EH (cell line): ENCODE measurements around the gene SCFD1.
"Not testable (repeated sequence)": the region's sequence is repeated elsewhere in the genome, so short reads cannot be mapped to it uniquely, and the experiment has no call there.

Source experiments
- DNase-seq: peaks from one replicate; pipeline ENCODE4 v3.0.0-alpha.2; 2015; ENCODE audit warnings: low read depth

The SCFD1 gene

DNA sequence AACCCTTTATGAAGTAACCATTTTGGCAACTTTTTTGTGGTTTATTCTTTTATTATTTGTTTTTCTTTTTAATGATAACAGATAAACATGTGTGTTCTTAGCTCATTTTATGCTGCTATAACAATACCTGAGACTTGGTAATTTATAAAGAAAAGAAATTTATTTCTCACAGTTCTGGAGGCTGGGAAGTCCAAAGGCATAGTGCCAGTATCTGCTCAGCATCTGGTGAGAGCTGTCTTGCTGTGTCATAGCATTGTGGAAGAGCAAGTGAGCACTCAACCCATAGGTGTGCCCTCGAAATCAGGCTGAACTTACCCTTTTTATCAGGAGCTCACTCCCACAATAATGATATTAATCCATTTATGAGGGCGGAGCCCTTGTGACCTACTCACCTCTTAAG, 8.0 kb upstream of the SCFD1 start:
- no peak for DNase-seq

GRCh38 chr14:30620178-30620577, 1.9 kb upstream of the SCFD1 start:
- peak; percentile 72 for DNase-seq

DNA sequence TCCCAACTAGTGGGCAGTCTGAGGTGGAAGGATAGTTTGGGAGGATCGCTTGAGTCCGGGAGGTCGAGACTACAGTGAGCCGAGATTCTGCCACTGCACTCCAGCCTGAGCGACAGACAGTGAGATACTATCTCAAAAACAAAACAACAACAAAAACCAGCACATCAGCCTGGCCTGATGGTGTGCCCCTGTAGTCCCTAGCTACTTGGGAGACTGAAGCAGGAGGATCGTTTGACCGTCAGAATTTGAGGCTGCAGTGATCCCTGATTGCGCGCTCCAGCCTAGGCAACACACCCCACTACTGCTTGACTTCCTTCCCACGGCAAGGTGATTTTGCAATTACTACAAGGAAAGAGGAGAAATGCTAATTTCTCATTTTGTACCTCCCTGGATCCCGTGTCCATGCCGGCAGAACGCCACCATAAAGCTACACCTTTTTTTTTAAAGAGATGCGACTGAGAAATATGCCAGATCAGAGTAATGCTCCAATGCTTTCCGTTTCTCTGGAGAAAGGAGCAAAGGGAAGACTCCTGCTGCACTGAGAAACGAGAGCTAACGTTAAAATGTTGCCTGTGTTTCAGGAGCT, 672 bp upstream of the SCFD1 start:
- no peak for DNase-seq

GRCh38 chr14:30623412-30624131, 1.5 kb downstream of the SCFD1 start:
- DNase-seq, result no peak

DNA sequence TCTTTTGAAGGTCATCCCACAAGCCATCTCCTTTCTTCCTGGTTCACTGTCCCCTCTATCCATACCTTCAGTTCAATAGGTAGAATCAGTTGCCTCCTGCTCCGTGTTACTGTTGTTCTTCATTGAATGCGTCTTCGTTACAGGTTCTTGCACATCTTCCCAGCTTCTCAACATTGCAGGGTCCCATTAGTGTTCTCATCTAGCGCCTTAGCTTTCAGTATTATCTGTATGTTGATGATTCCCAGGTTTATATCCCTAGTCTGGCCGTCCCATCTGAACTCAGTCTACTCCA, 2.0 kb downstream of the SCFD1 start:
- DNase-seq, result no peak

DNA sequence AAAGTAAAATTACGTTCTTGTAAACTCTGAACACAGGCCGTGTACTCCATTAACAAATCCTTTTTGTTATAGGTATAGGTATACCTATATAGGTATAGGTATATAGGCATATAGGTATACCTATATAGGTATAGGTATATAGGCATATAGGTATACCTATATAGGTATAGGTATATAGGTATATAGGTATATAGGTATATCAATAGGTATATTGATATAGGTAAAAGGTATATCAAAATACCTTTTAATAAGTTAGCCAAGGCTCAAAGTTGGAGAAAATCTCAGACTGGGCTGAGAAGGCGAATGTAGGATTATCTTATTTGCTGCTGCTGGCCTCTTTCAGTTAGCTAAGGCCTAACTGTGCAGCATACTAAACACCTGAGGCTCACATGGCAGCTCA, 3.4 kb downstream of the SCFD1 start:
- DNase-seq, result no peak

DNA sequence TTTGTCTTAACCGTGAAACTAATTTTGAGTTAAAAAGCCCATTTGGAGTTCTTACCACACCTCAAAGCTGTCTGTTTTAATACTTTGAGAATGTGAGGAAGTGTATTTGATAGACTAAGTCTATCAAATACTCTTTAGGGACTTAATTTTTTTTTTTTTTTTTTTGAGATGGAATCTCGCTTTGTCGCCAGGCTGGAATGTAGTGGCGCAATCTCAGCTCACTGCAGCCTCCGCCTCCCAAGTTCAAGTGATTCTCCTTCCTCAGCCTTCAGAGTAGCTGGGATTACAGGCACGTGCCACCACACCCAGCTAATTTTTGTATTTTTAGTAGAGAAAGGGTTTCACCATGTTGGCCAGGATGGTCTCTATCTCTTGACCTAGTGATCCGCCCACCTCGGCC, 7.3 kb downstream of the SCFD1 start:
- DNase-seq, result peak; percentile 77

- no peak for DNase-seq
These were observed 8.1 kb downstream of the SCFD1 start for GRCh38 chr14:30630248-30630647.

GRCh38 chr14:30632730-30633129, 10.6 kb downstream of the SCFD1 start:
- DNase-seq, result no peak

- DNase-seq, result no peak
These were observed 16.8 kb downstream of the SCFD1 start for GRCh38 chr14:30638926-30639325.

DNA sequence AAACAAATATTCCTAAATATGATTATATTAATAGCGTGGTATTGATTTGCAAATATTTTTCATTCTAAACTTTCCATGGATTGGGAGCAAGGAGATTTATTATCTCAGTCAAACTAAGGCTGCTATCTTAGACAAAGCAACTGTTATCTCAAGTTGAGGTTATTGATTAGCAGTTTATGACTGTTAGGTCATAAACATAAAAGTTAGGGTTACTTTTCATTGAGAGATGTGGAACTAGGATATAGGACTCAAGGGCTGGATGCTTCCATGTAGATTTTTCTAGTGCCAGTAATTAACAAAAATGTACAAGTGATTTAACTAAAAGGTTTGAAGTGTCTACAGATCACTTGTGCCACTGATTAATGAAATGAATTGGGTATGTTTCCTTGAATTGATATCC, 19.1 kb downstream of the SCFD1 start:
- no peak for DNase-seq

DNA sequence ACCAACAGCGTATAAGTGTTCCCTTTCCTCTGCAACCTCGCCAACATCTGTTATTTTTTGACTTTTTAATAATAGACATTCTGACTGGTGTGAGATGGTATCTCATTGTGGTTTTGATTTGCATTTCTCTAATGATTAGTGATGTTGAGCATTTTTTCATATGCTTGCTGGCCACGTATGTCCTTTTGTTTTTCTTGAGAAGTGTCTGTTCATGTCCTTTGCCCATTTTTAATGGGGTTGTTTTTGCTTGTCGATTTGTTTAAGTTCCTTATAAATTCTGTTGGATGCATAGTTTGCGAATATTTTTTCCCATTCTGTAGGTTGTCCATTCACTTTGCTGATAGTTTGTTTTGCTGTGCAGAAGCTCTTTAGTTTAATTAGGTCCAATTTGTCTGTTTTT, 22.3 kb downstream of the SCFD1 start:
- not testable (repeated sequence) for DNase-seq

DNA sequence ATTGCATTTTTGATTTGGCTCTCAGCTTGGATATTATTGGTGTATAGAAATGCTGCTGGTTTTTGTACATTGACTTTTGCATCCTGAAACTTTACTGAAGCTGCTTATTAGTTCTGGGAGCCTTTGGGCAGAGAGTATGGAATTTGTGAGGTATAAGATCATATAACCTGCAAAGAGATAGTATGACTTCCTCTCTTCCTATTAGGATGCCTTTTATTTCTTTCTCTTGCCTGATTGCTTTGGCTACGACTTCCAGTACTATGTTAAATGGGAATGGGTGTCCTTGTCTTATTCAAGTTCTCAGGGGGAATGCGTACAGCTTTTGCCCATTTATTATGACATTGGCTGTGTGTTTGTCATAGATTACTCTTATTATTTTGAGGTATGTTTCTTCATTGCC, 23.5 kb downstream of the SCFD1 start:
- DNase-seq, result no peak

GRCh38 chr14:30648471-30648870, 26.4 kb downstream of the SCFD1 start:
- DNase-seq, result no peak

GRCh38 chr14:30651937-30652336, 29.8 kb downstream of the SCFD1 start:
- DNase-seq, result no peak

- peak; percentile 32 for DNase-seq
These were observed 33.0 kb downstream of the SCFD1 start for GRCh38 chr14:30655124-30655523.

DNA sequence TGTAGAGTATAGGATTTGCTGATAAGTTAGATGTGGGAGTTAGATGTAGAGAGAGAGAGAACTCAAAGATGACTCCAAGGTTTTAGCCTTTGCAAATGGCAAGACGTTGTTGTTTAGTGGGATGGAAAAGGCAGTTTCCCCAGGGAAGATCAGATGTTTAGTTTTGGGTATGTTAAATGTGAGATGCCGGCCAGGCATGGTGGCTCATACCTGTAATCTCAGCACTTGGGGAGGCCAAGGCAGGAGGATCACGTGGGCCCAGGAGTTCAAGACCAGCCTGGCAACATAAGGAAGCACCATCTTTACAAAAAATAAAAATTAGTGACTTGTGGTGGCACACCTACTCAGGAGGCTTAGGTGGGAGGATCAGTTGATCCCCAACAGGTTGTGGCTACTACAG, 33.5 kb downstream of the SCFD1 start:
- DNase-seq, result no peak

- DNase-seq, result peak; percentile 44
These were observed 34.1 kb downstream of the SCFD1 start for GRCh38 chr14:30656190-30656632.

DNA sequence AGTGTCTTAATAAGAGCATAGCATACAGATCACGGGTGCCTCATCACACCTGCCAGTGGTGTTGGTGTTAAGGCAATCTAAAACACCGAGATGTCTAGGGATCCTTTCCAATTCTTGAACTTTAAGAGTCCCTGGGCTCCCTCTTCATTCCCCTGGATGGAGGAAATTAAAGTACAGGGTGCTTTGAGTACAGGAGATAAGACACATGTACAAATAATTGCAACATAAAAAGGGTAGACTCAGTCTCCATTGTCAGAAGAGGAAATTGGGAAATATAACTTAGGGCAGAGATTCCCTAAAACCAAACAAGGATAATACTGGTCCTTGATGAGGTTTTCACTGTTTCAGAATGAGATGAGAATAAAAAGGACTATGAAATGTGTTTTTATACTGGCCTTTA, 34.9 kb downstream of the SCFD1 start:
- DNase-seq, result no peak

- DNase-seq, result peak; percentile 13
These were observed 35.6 kb downstream of the SCFD1 start for GRCh38 chr14:30657606-30658163.

DNA sequence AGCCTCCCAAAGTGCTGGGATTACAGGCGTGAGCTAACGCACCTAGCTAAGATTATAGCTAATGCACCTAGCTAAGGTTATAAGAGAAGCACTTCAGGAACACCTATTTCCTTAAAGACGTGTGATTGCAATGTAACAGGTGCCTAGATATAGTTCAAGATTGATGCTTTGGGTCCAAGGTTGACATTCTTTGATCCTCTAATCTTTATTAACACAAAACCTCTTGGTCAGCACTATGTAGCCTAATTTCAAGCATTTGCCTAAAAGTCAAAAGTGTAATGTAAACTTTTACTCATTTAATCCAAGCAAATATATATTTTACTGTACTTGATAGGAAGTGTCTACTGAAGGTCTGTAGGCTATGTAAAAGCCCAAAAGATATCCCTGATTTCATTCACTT, 36.5 kb downstream of the SCFD1 start:
- no peak for DNase-seq

GRCh38 chr14:30669594-30669993, 47.5 kb downstream of the SCFD1 start:
- DNase-seq, result no peak

- no peak for DNase-seq
These were observed 51.0 kb downstream of the SCFD1 start for GRCh38 chr14:30673071-30673470.

DNA sequence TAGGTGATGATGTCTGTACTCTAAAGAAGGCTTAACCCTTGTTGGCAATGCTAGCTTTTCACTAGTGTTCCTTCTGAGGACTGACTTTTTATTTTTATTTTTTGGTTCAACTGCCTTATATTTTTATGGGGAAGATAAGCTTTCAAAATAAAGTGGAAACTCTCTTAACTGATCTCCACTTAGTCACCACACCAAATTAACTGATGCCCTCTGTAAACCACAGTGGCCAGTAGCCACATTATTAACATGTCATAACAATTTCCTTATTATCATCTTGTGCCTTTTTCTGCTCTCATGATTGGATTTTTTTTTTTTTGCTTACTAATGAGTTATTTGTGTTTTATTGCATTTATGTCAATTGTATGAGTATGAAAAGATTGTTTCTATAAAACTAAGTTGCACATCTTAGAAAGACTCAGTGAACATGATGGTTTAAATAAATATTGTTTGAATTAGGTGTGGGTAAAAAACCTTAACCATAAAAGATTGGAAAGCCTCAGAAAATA, 56.9 kb downstream of the SCFD1 start:
- DNase-seq, result no peak
